ENCODE measurements around the gene UHRF2.
"Not testable (repeated sequence)": the region's sequence is repeated elsewhere in the genome, so short reads cannot be mapped to it uniquely, and the experiment has no call there.

Gene UHRF2, protein sequence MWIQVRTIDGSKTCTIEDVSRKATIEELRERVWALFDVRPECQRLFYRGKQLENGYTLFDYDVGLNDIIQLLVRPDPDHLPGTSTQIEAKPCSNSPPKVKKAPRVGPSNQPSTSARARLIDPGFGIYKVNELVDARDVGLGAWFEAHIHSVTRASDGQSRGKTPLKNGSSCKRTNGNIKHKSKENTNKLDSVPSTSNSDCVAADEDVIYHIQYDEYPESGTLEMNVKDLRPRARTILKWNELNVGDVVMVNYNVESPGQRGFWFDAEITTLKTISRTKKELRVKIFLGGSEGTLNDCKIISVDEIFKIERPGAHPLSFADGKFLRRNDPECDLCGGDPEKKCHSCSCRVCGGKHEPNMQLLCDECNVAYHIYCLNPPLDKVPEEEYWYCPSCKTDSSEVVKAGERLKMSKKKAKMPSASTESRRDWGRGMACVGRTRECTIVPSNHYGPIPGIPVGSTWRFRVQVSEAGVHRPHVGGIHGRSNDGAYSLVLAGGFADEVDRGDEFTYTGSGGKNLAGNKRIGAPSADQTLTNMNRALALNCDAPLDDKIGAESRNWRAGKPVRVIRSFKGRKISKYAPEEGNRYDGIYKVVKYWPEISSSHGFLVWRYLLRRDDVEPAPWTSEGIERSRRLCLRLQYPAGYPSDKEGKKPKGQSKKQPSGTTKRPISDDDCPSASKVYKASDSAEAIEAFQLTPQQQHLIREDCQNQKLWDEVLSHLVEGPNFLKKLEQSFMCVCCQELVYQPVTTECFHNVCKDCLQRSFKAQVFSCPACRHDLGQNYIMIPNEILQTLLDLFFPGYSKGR

DNA sequence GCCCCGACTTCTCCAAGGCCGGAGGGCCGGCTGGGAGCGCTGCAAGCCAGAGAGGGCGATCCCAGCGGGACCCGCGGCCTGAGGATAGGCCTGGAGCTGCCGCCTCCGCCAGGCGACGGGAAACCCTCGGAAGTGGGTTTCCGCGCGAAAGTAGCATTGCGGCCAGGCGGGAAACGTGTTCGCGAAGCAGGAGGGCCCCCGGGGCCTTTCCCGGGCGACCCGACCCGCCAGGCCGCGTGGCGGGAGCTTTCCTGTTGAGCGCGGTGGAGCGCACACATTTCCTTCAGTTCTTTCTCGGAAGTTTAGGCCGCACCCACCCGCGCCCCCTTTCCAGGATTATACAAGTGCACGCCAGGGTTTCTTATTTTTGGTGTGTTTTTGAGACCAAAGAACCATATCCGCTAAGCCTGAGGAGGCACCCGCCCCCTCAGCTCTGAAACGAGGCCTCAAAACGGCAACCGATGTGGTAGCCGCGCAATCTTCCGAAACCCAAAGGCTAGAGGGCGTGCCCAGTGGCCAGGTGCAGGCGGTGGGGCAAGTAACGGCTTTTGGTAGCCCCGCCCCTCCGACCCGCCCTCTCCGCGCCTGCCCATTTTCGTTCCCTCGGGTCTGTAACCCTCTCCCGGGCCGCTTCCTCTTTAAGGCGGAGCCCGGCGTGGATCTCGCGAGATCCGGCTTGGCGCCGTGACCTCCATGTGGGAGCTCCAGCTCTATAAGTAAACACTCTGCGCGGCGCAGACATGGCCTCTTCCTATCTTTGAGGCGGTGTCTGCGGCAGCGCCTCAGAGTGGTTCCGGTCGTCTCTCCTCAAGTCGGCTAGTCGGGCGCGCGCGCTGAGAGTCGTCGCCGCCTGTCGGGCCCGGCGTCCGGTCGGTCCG is at the start of gene UHRF2:
TSS of gene UHRF2 (plus strand) at position 713 of the 878 bp plus-strand sequence. CDS start 292 bp downstream, outside the sequence.
- peak; percentile 97 for DNase-seq (ENCODE audit: low read depth)

DNA sequence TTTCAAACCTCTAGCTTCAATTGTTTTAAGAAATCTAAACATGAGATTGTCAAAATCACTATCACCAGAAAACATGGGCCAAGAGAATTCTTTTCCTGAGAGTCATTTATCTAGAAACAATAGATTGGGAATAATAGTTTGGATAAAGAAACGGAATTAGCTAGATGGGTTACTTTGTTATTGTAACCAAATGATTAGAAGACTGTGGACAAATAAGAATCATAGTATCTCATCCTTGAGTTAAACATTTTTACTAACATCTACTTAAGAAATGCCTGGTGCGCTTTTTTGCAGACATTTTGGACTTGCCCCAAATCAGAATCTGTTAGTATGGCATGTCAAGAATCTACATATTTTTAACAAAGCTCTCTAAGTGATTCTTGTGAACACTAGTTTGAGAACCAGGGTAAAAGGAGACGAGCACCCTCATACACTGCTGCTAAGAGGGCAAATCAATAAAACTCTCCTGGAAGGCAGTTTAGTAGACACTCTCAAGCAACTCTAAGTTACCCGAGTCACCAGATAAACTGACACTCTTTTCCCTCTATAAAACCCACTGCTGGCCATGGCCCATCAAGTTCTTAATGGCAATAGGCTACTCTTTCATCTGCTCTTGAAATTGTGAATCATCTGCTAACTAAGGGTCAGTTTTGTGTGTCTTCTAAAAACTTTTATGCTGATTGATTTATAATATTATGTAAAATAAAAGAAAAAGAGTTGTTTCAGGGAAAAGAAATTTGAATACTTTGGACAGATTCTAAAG is 45.7 kb upstream of the UHRF2 start:
- no peak for DNase-seq (ENCODE audit: low read depth)

DNA sequence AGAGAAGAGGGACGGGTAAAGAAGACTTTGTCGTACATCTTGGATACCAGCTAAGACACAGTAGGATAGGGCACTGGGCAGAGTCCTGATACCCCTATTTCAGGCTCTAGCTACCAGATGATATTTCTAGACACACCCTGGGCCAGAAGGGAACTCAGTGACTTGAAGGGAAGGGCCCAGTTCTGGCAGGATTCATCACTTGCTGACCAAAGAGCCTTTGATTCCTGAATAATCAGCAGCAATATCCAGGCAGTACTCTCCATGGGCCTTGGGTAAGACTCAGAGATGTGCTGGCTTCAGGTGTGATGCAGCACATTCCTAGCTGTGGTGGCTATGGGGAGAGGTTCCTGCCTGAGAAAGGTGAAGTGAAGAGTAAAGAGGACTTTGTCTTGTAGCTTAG is 44.2 kb upstream of the UHRF2 start:
- no peak for DNase-seq (ENCODE audit: low read depth)

- not testable (repeated sequence) for DNase-seq (ENCODE audit: low read depth)
Observed at GRCh38 chr9:6381477-6382012, 31.5 kb upstream of the UHRF2 start.

- no peak for DNase-seq (ENCODE audit: low read depth)
Observed at GRCh38 chr9:6382681-6383080, 30.3 kb upstream of the UHRF2 start.

GRCh38 chr9:6383551-6384225 is 29.3 kb upstream of the UHRF2 start:
- no peak for DNase-seq (ENCODE audit: low read depth)

DNA sequence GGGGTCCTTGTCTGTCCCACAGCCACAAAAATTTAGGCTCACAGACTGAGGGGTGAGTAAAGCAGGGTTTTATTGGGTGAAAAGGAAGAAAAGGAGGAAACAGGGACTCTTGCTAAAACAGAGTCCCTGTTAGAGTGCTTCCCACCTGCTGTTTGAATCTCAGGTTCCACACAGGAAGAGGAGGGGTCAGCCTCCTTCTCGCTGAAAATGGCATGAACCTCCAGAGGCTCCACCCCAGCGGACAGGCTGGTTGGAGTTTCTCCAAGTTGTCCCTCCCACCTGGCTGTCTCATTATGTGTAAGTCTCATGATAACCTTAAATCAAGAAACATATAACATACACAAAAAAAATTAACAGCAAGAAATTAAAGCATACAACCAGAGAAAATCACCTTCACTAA is 28.3 kb upstream of the UHRF2 start:
- no peak for DNase-seq (ENCODE audit: low read depth)

GRCh38 chr9:6399071-6399470 is 13.9 kb upstream of the UHRF2 start:
- no peak for DNase-seq (ENCODE audit: low read depth)

GRCh38 chr9:6405371-6405770 is 7.6 kb upstream of the UHRF2 start:
- DNase-seq (ENCODE audit: low read depth) = no peak

DNA sequence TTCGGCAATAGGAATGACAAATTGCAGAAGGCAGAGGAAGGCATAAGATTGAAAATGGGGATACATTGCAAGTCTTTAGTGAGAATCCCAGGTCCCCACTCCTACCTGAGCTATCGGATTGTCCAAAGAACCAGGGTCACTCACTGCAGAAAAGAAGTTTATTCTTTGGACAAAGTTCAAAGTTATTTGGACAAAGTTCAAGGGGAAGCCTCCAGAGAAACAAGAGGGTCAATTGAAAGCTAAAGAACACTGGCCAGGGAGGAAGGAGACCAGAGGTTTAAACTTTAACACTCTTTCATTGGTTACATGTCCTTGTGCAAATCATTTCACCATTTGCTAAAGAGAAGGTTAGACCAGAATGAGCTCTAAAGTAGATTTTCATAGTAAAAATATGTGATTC is 5.2 kb upstream of the UHRF2 start:
- no peak for DNase-seq (ENCODE audit: low read depth)

DNA sequence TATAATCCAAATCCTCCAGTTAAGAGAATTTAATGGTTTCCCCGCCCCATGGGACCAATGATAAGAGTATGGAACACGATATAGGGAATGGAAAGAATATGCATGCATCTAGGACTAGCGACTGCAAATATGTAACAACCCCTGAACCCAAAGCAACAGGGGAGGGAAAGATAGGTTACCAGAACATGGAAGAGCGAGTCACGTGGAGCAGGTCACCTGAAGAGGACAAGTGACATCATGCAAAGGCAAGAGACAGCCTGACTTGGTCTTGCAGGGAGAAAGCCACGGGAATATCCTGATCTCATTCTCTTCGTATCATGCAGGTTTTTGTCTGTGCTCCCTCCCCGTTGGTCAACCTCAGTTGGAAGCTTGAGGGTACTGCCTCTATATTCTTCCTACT is 4.7 kb upstream of the UHRF2 start:
- DNase-seq (ENCODE audit: low read depth) = no peak

DNA sequence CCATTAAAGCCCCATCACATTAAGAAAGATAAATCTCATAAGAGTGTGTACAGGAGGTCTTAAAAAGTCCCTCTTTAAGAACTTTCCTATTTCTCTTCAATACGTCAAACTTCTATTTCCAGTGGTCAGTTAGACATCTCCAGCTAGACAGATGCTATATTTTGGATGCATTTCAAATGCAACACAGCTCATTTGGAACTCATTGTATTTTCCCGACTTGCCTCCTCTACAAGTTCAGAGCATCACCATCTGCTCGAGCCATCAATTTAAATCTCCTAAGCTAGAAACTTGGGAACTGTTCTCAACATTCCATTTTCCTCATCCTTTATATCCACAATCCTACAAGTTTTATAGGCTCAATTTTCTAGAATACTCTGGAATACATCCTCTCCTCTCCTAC is 3.2 kb upstream of the UHRF2 start:
- no peak for DNase-seq (ENCODE audit: low read depth)

DNA sequence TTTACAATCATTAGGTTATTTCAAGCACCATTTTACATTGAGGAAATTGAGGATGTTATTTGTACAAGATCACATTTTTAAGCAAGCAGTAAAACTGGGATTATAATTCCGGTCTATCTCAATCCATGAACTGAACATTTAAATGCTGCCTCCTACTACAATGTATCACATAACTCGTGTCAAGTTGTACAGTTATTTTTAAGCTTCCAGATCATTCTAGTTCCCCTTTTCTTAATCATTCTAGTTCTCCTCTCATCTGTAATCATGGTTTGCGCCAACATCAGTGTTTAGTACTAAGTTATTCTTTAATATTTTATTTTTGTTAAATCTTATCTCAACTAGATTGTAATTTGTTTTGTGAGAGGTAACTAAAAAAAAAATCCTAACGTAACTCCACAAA is 2.4 kb upstream of the UHRF2 start:
- no peak for DNase-seq (ENCODE audit: low read depth)

- no peak for DNase-seq (ENCODE audit: low read depth)
Observed at GRCh38 chr9:6413365-6414246, 607 bp downstream of the UHRF2 start.

DNA sequence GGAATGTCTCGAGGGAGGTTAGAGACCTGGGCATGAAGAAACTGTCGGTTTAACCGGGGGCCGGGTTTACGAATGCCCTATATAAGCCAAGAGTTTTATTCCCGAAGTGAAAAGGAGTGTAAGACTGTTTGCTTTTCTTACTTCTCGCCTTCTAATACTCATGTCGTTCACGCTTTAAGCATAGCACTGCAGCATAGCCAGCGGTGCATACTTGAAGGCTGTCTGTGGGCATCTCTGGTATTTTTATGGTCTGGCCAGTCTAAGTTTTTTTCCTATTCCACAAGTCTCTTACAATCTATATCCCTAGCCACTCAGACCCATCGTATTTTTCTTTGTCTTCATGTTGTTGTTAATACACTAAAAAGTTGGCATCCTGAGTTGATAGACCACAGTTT is 1.2 kb downstream of the UHRF2 start:
- no peak for DNase-seq (ENCODE audit: low read depth)

- no peak for DNase-seq (ENCODE audit: low read depth)
Observed at GRCh38 chr9:6415266-6415665, 2.3 kb downstream of the UHRF2 start.

DNA sequence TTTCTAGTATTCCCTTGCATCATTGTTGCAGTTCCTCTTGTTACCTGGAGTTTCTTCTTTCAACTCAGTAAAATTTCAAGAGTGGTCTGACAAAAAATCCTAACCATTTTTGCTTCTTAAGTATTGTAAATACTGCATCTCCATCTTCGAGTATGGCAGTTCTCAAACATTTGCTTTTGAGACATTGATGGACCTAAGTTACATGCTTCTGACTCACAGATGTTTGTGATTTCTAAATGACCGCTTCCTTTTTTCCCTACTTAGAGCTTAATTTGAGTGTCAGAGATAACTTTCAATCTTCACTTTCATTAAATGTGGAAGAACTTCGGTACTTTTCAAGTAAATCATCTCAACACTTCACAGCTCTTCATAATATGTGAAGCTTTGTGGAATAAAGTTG is 4.2 kb downstream of the UHRF2 start:
- no peak for DNase-seq (ENCODE audit: low read depth)

GRCh38 chr9:6418764-6419163 is 5.8 kb downstream of the UHRF2 start:
- no peak for DNase-seq (ENCODE audit: low read depth)

GRCh38 chr9:6424940-6425339 is 11.9 kb downstream of the UHRF2 start:
- no peak for DNase-seq (ENCODE audit: low read depth)

GRCh38 chr9:6426117-6426516 is 13.1 kb downstream of the UHRF2 start:
- no peak for DNase-seq (ENCODE audit: low read depth)
